Neuronal stem cell (in vitro differentiated cells): Measurements from ENCODE around the gene EIF3K.

ENCODE experiments used
- DNase-seq: peaks from one replicate; pipeline ENCODE4 v3.0.0-alpha.2; 2013; ENCODE audit warnings: low spot score
- H2AFZ ChIP-seq: one replicate; pipeline ENCODE4 v1.6.1; 2013; ENCODE audit warnings: mild to moderate bottlenecking, low read length, inconsistent platforms
- H2AK5ac ChIP-seq: 2 replicates; pipeline ENCODE4 v1.6.1; 2013; ENCODE audit warnings: low read depth, mild to moderate bottlenecking, inconsistent platforms, low read length, moderate library complexity, mixed read lengths
- H2BK120ac ChIP-seq: 2 replicates; pipeline ENCODE4 v1.6.1; 2013; ENCODE audit warnings: low read depth, mild to moderate bottlenecking, inconsistent platforms, low read length, moderate library complexity, mixed read lengths
- H2BK12ac ChIP-seq: one replicate; pipeline ENCODE4 v1.6.1; 2013; ENCODE audit warnings: low read length, inconsistent platforms
- H2BK15ac ChIP-seq: 2 replicates; pipeline ENCODE4 v1.6.1; 2013; ENCODE audit warnings: mild to moderate bottlenecking, low read length, inconsistent platforms, mixed read lengths
- H2BK5ac ChIP-seq: one replicate; pipeline ENCODE4 v1.6.1; 2013; ENCODE audit warnings: inconsistent platforms, mild to moderate bottlenecking, low read length, moderate library complexity
- H3K14ac ChIP-seq: one replicate; pipeline ENCODE4 v1.6.1; 2013; ENCODE audit warnings: low read length, inconsistent platforms
- H3K18ac ChIP-seq: 2 replicates; pipeline ENCODE4 v1.6.1; 2013; ENCODE audit warnings: low read length, inconsistent platforms
- H3K23ac ChIP-seq: 2 replicates; pipeline ENCODE4 v1.6.1; 2013; ENCODE audit warnings: low read depth, mild to moderate bottlenecking, mixed read lengths, low read length, inconsistent platforms; ENCODE audit not compliant: poor library complexity
- H3K27ac ChIP-seq: replicated peaks from 3 replicates; pipeline ENCODE4 v1.5.1; 2013; ENCODE audit warnings: low read length, inconsistent platforms
- H3K27me3 ChIP-seq, 3 experiments: 2 replicates each; pipeline ENCODE4 v1.6.1; 2013; ENCODE audit warnings: low read length in 3 of 3, mild to moderate bottlenecking in 2 of 3, inconsistent platforms in 1 of 3, low read depth in 1 of 3, mixed read lengths in 1 of 3, moderate library complexity in 1 of 3; ENCODE audit not compliant: control insufficient read depth in 3 of 3, insufficient read depth in 3 of 3
- H3K36me3 ChIP-seq, 2 donors: replicated peaks in 1 of 2; 2 replicates each; pipeline ENCODE4 v1.6.1; 2013; ENCODE audit warnings: low read length in 2 of 2; ENCODE audit not compliant: control insufficient read depth in 2 of 2, insufficient read depth in 2 of 2
- H3K4ac ChIP-seq: 2 replicates; pipeline ENCODE4 v1.6.1; 2013; ENCODE audit warnings: inconsistent platforms, mild to moderate bottlenecking, low read length, moderate library complexity
- H3K4me1 ChIP-seq, 2 donors: 1 replicate in 1 of 2; 2 replicates in 1 of 2; pipeline ENCODE4 v1.6.1; 2013; ENCODE audit warnings: low read length in 2 of 2, low read depth in 1 of 2; ENCODE audit not compliant: control insufficient read depth in 2 of 2, insufficient read depth in 1 of 2
- H3K4me2 ChIP-seq: one replicate; pipeline ENCODE4 v1.6.1; 2013; ENCODE audit warnings: mild to moderate bottlenecking, low read length, inconsistent platforms; ENCODE audit not compliant: insufficient read depth, poor library complexity, severe bottlenecking
- H3K4me3 ChIP-seq, 2 donors: 2 replicates each; pipeline ENCODE4 v1.5.1; 2013; ENCODE audit warnings: low read length in 2 of 2, mild to moderate bottlenecking in 2 of 2, inconsistent platforms in 1 of 2, moderate library complexity in 1 of 2
- H3K79me1 ChIP-seq: one replicate; pipeline ENCODE4 v1.6.1; 2013; ENCODE audit warnings: low read depth, mild to moderate bottlenecking, inconsistent platforms, low read length, moderate library complexity
- H3K9ac ChIP-seq: one replicate; pipeline ENCODE4 v1.6.1; 2013; ENCODE audit warnings: mild to moderate bottlenecking, low read depth, low read length, inconsistent platforms; ENCODE audit not compliant: poor library complexity
- H3K9me3 ChIP-seq, 2 donors: replicated peaks in 1 of 2; 2 replicates each; pipeline versions ENCODE3 to v1.6.1; 2013; ENCODE audit warnings: low read length in 2 of 2, mild to moderate bottlenecking in 2 of 2, inconsistent platforms in 1 of 2, low read depth in 1 of 2, mixed read lengths in 1 of 2, moderate library complexity in 1 of 2; ENCODE audit not compliant: control insufficient read depth in 2 of 2, insufficient read depth in 1 of 2
- H4K8ac ChIP-seq: one replicate; pipeline ENCODE4 v1.6.1; 2013; ENCODE audit warnings: low read depth, mild to moderate bottlenecking, inconsistent platforms, low read length, moderate library complexity
- H4K91ac ChIP-seq: one replicate; pipeline ENCODE4 v1.6.1; 2013; ENCODE audit warnings: low read length, low read depth, mild to moderate bottlenecking, inconsistent platforms; ENCODE audit not compliant: poor library complexity
- WGBS, 2 donors: extraction: QIAGEN DNeasy Blood & Tissue Kit; methylation state at CpG; one replicate each; pipeline ENCODE4 v1.1.7; 2013; ENCODE audit warnings: missing lambda C conversion rate in 2 of 2, mixed read lengths in 1 of 2; ENCODE audit not compliant: insufficient read length in 2 of 2, insufficient replicate concordance in 1 of 2; ENCODE audit errors: extremely low coverage in 2 of 2; 5-methylcytosine and 5-hydroxymethylcytosine counted together

The EIF3K gene

DNA sequence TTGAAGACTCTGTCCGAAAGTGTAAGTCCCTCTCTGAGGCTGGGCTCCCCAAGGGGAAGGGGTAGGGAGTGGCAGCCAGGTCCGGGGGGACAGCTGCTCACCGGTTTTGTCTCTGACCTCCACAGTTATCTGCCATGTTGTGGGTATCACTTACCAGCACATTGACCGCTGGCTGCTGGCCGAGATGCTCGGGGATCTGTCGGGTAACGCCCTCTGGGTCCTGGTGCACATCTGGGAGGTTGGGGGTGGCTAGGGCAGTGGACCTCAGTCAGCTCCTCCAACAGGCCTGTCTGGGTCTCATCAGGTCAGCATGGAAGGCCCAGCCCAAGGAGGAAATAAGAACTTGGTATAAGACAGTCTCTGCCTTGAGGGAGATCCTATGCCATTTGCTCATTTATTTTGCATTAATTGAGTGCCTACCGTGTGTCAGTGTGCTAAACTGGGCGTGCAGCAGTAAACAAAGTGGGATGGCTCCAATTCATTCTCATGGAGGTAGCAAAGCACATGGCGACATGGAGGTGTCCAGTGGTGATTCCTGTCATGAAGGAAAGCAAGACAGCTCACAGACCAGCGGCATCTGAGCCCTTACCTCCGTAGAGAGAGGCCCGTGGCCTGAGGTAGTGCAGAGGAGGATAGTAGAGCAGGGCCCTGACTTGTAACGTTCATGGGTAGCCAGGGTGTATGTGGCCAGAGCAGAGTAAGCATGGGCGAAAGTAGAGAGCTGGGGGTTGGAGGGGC, 13.7 kb downstream of the EIF3K start:
- Histone ChIP-seq H3K9me3 (no peaks in the 10 kb centered on the region), H3K36me3 (peaks cover 26 to 74% of the 10 kb centered on the region in 2 donors), H2BK5ac (no peak overlapping the region), H3K79me1 (no peaks in the 10 kb centered on the region), H3K14ac (no peak overlapping the region), H2BK12ac (no peak overlapping the region), H2AK5ac (peak overlapping the region; percentile 33), H3K4me3 (no peak overlapping the region), H3K27ac (no peak overlapping the region), H3K4me2 (no peak overlapping the region), H3K18ac (no peak overlapping the region), H3K27me3 (no peaks in the 10 kb centered on the region), H3K4me1 (no peaks in the 10 kb centered on the region), H4K8ac (no peak overlapping the region), H3K9ac (peak overlapping the region; percentile 24), H2BK120ac (no peak overlapping the region), H4K91ac (no peak overlapping the region), H2BK15ac (no peak overlapping the region), H3K4ac (no peak overlapping the region), H3K23ac (no peak overlapping the region), H2AFZ (no peak overlapping the region)
- no CpG with 5 or more reads among the region's 16 CpGs for WGBS, 2 donors
- no peak for DNase-seq

DNA sequence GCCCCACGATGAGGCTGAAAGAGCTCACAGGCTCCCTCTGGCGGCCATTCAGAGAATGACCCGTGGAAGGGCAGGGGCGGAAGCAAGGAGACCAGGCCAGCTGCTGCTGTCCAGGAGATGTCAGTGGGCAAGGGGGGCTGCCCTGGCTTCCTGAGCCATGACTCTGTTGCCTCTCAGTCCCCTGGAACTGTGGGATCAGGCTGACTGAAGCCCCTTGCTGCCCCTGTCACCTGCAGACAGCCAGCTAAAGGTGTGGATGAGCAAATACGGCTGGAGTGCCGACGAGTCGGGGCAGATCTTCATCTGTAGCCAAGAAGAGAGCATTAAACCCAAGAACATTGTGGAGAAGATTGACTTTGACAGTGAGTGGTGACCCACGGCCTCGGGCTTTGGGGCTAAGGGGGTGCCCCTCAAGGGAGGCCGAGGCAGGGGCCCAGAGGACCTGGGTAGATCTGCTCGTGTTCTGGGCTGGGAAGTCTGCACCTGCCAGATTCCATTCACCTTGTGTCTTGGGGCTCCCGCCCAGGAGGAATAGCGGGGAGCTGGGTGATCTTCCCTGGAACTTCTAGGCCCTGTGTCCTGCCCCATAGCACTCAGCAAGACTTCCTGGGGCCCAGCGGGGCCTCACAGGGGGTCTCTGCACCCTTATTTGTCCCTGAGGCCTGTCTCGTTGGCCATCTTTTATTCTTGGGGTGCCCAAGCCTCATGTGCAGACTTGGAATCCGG, 15.9 kb downstream of the EIF3K start:
- no peak overlapping the region for H4K91ac ChIP-seq
- DNase-seq = peak; percentile 69
- no peak overlapping the region for H3K9ac ChIP-seq
- WGBS, 2 donors = no CpG with 5 or more reads among the region's 17 CpGs
- H3K18ac ChIP-seq = peak overlapping the region; percentile 35
- peaks cover 0 to 2% of the 10 kb centered on the region in 2 donors for H3K9me3 ChIP-seq
- H2BK12ac ChIP-seq = peak overlapping the region; percentile 1
- H3K4me3 ChIP-seq = no peak overlapping the region
- peak overlapping the region; percentile 3 for H2AK5ac ChIP-seq
- no peak overlapping the region for H2BK120ac ChIP-seq
- H3K36me3 ChIP-seq = peaks cover 15 to 53% of the 10 kb centered on the region in 2 donors
- no peak overlapping the region for H2AFZ ChIP-seq
- no peaks in the 10 kb centered on the region for H3K27me3 ChIP-seq
- H3K14ac ChIP-seq = no peak overlapping the region
- no peak overlapping the region for H3K4me2 ChIP-seq
- H3K79me1 ChIP-seq = no peaks in the 10 kb centered on the region
- no peak overlapping the region for H3K4ac ChIP-seq
- no peak overlapping the region for H3K23ac ChIP-seq
- H3K27ac ChIP-seq = no peak overlapping the region
- no peak overlapping the region for H4K8ac ChIP-seq
- no peaks in the 10 kb centered on the region for H3K4me1 ChIP-seq
- peak overlapping the region; percentile 39 for H2BK15ac ChIP-seq
- peak overlapping the region; percentile 93 for H2BK5ac ChIP-seq

DNA sequence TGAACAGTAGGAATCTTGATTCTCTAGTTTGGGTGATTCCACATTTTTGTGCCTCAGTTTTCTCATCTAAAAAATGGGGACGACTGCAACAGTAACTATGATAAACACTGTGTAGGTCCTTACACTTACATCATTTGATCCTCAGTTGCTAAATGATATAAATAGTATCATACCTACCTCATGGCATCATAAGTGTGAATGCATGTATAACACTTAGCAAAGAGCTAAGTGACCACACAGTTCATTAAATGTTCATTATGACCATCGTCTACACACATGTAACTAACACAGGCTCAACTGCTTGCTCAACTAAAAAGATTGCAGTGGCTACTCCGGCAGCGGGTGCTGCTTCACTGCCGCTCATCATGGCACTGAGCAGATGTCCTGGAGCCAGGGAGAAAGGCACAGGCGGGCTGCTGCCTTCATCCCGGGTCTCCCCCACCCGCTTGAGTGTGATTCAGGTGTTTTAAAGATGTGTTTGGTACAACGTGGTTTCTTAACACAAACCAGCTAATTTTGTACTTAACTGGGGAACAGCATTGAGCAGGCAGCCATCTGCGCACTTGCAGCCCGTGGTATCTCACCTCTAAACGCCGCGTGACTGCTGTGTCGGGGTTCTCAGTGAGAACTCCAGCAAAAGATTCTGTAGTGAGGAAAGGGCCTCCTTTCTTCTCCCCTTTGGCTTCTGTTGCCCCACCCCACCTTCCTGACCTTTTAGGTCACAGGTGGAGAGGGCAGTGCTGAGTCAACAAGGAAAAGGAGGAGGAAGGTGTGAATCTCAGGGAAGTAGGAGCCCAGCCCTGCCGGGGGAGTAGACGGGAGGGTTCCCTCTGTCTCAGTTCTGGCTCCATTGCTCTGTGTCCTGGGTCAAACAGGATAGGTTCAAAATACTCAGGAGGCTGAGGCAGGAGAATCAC, 16.8 kb downstream of the EIF3K start:
- Histone ChIP-seq H4K91ac (no peak overlapping the region), H3K9me3 (peaks cover 0 to 2% of the 10 kb centered on the region in 2 donors), H3K23ac (no peak overlapping the region), H4K8ac (no peak overlapping the region), H3K18ac (no peak overlapping the region), H3K27me3 (no peaks in the 10 kb centered on the region), H3K4me3 (no peak overlapping the region), H3K4ac (no peak overlapping the region), H2BK12ac (no peak overlapping the region), H3K4me1 (no peaks in the 10 kb centered on the region), H2BK15ac (no peak overlapping the region), H3K27ac (no peak overlapping the region), H3K36me3 (peaks cover 11 to 47% of the 10 kb centered on the region in 2 donors), H2AFZ (no peak overlapping the region), H3K4me2 (no peak overlapping the region), H2BK5ac (no peak overlapping the region), H3K79me1 (no peaks in the 10 kb centered on the region), H3K14ac (no peak overlapping the region), H2BK120ac (no peak overlapping the region), H2AK5ac (no peak overlapping the region), H3K9ac (no peak overlapping the region)
- no peak for DNase-seq
- WGBS, 2 donors = no CpG with 5 or more reads among the region's 17 CpGs
